ENCODE results near the gene TRMT11. TPM values are rescaled to one million over a fixed set of nuclear protein-coding genes. Genes with fewer than 3 reads are reported as not detected.
A peak's percentile ranks its signal among the peaks of the same experiment; 100 is the strongest.

The TRMT11 gene
- total and polyA plus RNA-seq, 9 of the 15 experiments (the other 6 are each of a cell fraction or from before 2014, with no cell fraction given): 38.8 to 88.0 (median 59.8) TPM

- TF ChIP-seq ZNF699 (CRISPR knock-in tag; IDR thresholded peaks at IDR 0.05; ENCODE audit: insufficient replicate concordance) (no peak), ZNF57 (CRISPR knock-in tag; IDR thresholded peaks at IDR 0.05) (no peak), THAP7 (CRISPR knock-in tag; IDR thresholded peaks at IDR 0.05) (no peak), GABPB2 (CRISPR knock-in tag; conservative IDR thresholded peaks at IDR 0.05) (no peak), VEZF1 (CRISPR knock-in tag; IDR thresholded peaks at IDR 0.05) (no peak), CEBPB (tag; IDR thresholded peaks at IDR 0.05) (peak; percentile 89), ZNF511 (CRISPR knock-in tag; IDR thresholded peaks at IDR 0.05) (no peak), MXD1 (CRISPR knock-in tag; IDR thresholded peaks at IDR 0.05; ENCODE audit: borderline replicate concordance, poor library complexity, severe bottlenecking) (no peak), ZBTB12 (CRISPR knock-in tag; IDR thresholded peaks at IDR 0.05) (no peak), SAFB2 (IDR thresholded peaks at IDR 0.05; ENCODE audit: borderline replicate concordance, low read depth, low read length, severe bottlenecking) (no peak), PHF21A (IDR thresholded peaks at IDR 0.05; ENCODE audit: borderline replicate concordance, low read depth) (no peak), ZZZ3 (IDR thresholded peaks at IDR 0.05) (no peak), BCL6 (CRISPR knock-in tag; IDR thresholded peaks at IDR 0.05) (no peak), ZNF318 (IDR thresholded peaks at IDR 0.05; ENCODE audit: borderline replicate concordance in 1 of 2, low read depth in 1 of 2) (no peak)
These were observed 40.8 kb upstream of the TRMT11 start (continued) for GRCh38 chr6:125945378-125946141.

All from K562 (cell line).